Fibroblast of skin of right biceps (primary cell): ENCODE data around the gene NUDCD3.

Experiments used
- DNase-seq: peaks from one replicate; pipeline ENCODE4 v3.0.0-alpha.2; 2013

NUDCD3 gene

GRCh38 chr7:44396931-44397545, 93.4 kb downstream of the NUDCD3 start:
- DNase-seq = no peak

- DNase-seq = no peak
Measured at GRCh38 chr7:44396496-44396895, 94.0 kb downstream of the NUDCD3 start.

DNA sequence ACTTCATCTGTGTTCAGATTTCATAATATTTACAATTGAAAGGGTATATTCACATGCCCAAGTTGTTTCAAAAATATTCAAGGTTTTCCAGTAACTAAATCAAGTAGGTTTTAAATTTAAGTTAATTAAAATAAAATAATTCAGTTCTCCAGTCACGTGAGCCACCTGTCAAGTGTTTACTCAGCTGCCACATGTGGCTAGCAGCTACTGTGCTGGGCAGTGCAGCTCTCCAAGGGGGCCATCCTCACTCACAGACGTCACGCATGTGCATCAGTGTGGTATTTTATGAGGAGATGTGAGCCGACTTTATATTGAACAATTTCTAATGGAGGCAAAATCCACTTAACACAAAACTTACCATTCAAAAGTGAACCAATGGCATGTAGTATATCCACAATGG, 95.4 kb downstream of the NUDCD3 start:
- DNase-seq = no peak

DNA sequence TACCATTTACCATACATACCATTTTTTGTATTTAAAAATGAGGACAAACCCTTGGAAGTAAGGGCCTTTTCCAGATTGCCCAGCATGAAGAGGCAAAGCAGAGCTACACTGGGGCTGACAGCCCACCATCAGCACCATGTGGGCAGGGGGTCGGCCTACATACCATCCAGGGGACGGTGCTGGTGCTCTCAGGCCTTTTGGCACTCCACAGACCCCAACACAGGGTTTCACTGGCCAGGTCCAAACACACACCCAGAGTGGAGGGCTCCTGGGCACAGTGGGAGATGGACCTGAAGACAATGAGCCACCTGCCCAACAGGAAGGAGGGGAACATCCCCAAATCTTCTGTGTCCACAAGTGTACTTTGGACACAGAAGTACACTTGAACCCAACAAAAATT, 95.8 kb downstream of the NUDCD3 start:
- no peak for DNase-seq

DNA sequence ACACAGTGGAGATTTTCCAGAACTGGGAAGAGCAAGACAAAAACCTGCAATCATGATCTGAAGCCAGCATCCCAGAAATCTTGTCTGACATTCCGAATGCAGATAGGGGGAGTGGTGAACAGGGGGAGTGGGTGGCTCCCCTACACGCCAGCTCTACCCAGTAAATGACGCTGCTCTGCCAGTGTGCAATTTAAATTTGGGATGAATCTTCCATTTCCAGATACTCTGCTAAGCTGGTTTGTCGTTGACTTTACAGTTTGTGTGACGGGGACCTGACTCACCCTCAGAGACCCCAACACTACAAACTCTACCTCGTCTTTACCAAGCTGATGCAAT, 96.4 kb downstream of the NUDCD3 start:
- no peak for DNase-seq

DNA sequence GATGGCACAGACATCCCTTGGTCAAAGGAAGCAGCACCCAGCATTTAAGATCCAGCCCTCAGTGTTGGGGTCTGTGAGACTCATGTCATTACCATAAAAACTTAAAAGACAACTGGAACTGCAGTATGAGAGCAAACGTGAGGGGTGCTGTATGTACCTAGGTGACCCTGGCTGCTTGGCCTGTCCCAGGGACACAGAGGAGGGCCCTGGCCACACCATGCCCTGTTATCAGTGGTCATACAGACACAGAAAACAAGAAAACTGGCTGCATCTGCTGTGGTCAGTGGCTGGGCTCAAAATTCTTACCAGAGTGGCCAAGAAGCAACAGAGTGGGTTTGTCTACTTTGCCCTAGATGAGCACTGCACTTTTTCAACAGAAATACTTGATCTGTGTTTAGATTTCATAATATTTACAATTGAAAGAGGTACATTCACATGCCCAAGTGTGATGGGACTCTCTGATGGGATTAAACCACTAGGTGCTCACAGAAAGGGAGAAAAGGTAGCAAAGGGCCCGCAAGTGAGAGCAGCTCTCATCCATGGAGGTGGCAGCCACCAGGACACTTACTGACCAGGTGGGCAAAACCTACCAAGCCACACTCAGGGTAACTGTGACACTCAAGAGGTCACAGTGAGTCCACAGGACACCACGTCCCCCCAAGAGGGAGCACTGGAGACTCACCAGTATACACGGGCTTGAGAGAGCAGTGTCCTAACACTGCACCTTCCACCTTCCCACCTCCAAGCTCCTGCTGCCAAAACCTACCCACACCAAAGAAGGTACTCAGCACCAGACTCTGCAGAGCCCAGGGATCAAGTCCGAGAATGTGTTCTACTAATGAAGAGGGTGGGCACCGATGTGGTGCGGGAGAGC, 97.0 kb downstream of the NUDCD3 start:
- no peak for DNase-seq

DNA sequence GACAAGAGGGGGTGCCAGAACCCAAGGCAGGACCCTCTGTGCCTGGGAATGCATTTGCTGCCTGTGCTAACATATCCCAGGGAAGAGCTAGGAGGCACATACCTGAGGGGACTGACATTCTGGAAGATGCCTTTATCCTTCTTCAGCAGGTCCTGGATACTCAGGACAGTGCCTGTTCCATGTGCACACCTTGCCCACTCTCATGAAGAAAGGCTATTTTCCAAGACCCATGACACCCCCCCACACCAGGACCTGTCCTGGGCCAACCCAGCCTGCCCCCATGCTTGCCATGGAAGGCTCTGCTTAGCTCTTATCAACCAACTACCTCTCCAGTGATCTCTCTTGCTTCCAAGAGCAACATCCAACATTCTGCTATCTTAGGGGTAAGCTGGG, 97.8 kb downstream of the NUDCD3 start:
- DNase-seq = no peak

- no peak for DNase-seq
Measured at GRCh38 chr7:44391746-44392617, 98.5 kb downstream of the NUDCD3 start.

GRCh38 chr7:44391171-44391570, 99.3 kb downstream of the NUDCD3 start:
- no peak for DNase-seq

GRCh38 chr7:44390701-44391100, 99.8 kb downstream of the NUDCD3 start:
- DNase-seq = no peak

- DNase-seq = no peak
Measured at GRCh38 chr7:44388089-44388970, 102.1 kb downstream of the NUDCD3 start.

- no peak for DNase-seq
Measured at GRCh38 chr7:44387389-44387788, 103.1 kb downstream of the NUDCD3 start.

- no peak for DNase-seq
Measured at GRCh38 chr7:44386139-44386913, 104.1 kb downstream of the NUDCD3 start.

- DNase-seq = no peak
Measured at GRCh38 chr7:44385434-44386138, 104.9 kb downstream of the NUDCD3 start.

DNA sequence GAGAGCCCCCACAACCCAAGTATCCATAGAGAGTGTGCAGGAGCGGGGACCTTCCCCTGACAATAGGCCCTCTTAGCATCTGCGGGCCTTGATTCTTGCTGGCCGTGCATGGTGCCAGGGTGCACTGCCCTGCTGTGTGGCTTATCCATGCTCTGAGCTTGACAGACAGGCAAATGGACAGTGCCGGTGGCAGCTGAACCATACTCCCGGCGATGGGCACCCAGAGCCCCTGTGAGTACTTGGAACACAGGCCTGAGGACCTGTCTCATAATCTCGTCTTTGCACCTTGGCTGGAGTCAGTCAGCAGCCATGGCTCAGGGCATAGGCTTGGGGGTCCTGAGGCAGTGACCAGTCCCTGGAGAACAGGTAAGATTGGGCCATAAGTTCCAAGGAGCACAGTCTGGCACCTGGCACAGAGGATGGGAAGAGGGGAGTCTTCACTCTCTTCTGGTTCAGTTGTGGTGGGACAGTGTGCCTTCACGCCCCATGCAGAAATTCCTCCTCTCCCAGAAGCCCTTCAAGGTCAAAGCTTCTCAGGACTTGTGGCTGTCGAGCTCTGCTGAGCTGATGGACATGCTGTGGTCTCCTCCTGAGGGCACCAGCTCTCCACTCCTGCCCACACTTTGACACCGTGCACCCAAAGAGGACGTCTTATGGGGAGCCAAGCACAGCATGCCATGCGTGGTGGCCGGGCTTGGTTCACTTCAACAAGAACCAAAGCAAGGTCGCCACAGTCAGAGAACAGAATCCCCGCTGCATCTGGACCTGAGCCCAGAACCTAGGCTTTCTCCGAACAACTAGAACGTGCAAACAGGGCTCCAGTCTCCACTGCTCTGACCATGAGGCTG, 105.6 kb downstream of the NUDCD3 start:
- no peak for DNase-seq

DNA sequence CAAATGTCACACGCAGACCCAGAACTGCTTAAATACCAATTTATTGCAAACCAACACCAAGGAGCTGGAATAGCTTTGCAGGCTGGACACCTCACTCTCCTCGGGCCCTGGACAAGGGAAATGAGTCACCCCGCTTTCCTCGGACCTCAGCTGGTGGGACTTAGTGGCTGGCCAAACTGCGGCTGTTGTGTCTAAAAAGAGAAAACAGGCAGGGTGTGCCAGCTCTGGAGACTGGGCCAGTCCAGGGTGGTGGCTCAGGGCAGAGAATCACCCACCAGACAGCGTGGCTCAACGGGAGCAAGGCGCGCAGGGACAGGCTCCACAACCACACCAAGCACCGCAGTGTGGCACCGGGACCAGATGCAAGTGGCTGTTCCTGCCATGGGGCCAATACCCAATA, 106.9 kb downstream of the NUDCD3 start:
- DNase-seq = peak; percentile 23

DNA sequence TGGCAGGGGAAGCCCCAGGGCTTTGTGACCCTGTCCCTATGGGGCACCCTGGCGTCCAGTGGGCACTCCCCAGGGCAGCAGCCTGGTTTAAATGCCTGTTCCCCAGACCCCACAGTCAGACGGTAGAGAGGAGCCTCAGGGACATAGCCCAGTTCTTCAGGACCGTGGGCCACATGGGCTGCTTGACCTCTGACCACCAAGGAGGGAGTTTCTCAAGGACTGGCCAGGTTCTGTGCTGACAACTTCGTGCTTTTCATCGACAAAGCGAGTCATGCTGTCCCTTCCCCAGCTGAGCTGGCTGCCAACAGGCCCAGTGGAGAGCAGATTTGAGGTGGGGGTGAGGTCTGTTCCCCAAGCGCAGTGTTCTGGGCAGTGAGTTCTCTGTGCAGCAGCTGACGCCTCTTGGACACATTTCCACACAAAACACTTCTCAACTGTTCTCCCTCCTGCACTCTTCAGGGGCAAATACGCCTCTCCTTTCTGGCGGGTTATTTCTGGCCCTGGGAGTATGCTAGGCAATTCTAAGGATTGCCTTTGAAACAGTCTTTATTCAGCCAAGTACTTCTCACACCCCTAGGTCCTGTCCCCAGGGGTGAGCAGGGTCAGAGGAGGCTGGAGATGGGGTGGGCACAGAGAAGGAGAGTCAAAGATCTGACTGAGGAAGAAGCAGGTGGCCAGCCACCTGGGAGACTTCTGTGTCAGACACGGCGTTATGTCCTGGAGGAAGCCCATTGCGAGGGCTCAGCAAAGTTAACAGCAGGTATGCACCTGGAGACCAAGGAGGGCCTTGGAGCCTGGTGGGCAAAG, 107.8 kb downstream of the NUDCD3 start:
- DNase-seq = no peak

- DNase-seq = no peak
Measured at GRCh38 chr7:44381494-44382220, 108.8 kb downstream of the NUDCD3 start.
